Bronchial epithelial cell (primary cell): Measurements from ENCODE around the gene PPM1J. TPM values are rescaled to one million over a fixed set of nuclear protein-coding genes. Genes with fewer than 3 reads are reported as not detected.
"Not testable (repeated sequence)": the region's sequence is repeated elsewhere in the genome, so short reads cannot be mapped to it uniquely, and the experiment has no call there.

Experiments
- DNase-seq: peaks from one replicate; pipeline ENCODE4 v3.0.0-alpha.2; 2010; ENCODE audit warnings: low read depth
- FAIRE-seq: peaks from 2 replicates; lab custom pipeline; 2011; peaks lifted over from hg19 to GRCh38; lab: Jason Lieb, UNC
- H3K27me3 ChIP-seq: 2 replicates; pipeline ENCODE4 v1.5.1; 2011; ENCODE audit warnings: low read length; ENCODE audit not compliant: control insufficient read depth, insufficient read depth
- H3K36me3 ChIP-seq: 2 replicates; pipeline ENCODE4 v1.5.1; 2011; ENCODE audit warnings: low read length; ENCODE audit not compliant: control insufficient read depth, insufficient read depth
- H3K4me3 ChIP-seq: 2 replicates; pipeline ENCODE4 v1.5.1; 2011; ENCODE audit warnings: mild to moderate bottlenecking, low read depth, low read length, control low read depth
- CTCF ChIP-seq: IDR thresholded peaks from 2 replicates; pipeline ENCODE4 v1.5.1; 2011; ENCODE audit warnings: mild to moderate bottlenecking, moderate library complexity, low read length, control low read depth, inconsistent platforms; ENCODE audit not compliant: insufficient read depth, severe bottlenecking
- total RNA-seq: library from RNA; depleted of rRNA; stranded (reverse); fragments of >200 nt; gene quantifications from 2 replicates; pipeline ENCODE4 v1.2.1, GENCODE V29; 2014

PPM1J gene
- total RNA-seq, 1 donor from 2014 or later, result 4.5 TPM

- TF ChIP-seq CTCF, result no peak
- DNase-seq (no peak), FAIRE-seq (no peak)
- no peak overlapping the region for H3K4me3 ChIP-seq
- H3K36me3 ChIP-seq, result no peaks in the 10 kb centered on the region
- H3K27me3 ChIP-seq, result no peaks in the 10 kb centered on the region
These were observed 16.3 kb upstream of the PPM1J start for GRCh38 chr1:112731451-112731850.

- Histone ChIP-seq H3K4me3 (no peak overlapping the region), H3K27me3 (no peaks in the 10 kb centered on the region), H3K36me3 (no peaks in the 10 kb centered on the region)
- no peak for FAIRE-seq
- DNase-seq, result no peak
- no peak for TF ChIP-seq CTCF
These were observed 14.8 kb upstream of the PPM1J start for GRCh38 chr1:112729909-112730308.

- H3K4me3 ChIP-seq, DNase-seq, H3K27me3 ChIP-seq, FAIRE-seq, H3K36me3 ChIP-seq: not testable (repeated sequence)
These were observed 13.9 kb upstream of the PPM1J start for GRCh38 chr1:112729011-112729410.

GRCh38 chr1:112728306-112728971 is 13.3 kb upstream of the PPM1J start:
- not testable (repeated sequence) for FAIRE-seq, H3K36me3 ChIP-seq, DNase-seq, H3K27me3 ChIP-seq, H3K4me3 ChIP-seq

GRCh38 chr1:112727716-112728115 is 12.6 kb upstream of the PPM1J start:
- H3K4me3 ChIP-seq, result no peak overlapping the region
- TF ChIP-seq CTCF, result no peak
- FAIRE-seq (no peak), DNase-seq (no peak)
- no peaks in the 10 kb centered on the region for H3K36me3 ChIP-seq
- no peaks in the 10 kb centered on the region for H3K27me3 ChIP-seq

GRCh38 chr1:112724240-112724639 is 9.1 kb upstream of the PPM1J start:
- H3K27me3 ChIP-seq, FAIRE-seq, DNase-seq, H3K4me3 ChIP-seq, H3K36me3 ChIP-seq: not testable (repeated sequence)

GRCh38 chr1:112723511-112723839 is 8.3 kb upstream of the PPM1J start:
- no peak overlapping the region for H3K4me3 ChIP-seq
- H3K27me3 ChIP-seq, result no peaks in the 10 kb centered on the region
- no peak for DNase-seq
- no peaks in the 10 kb centered on the region for H3K36me3 ChIP-seq
- no peak for FAIRE-seq
- TF ChIP-seq CTCF, result no peak
